PC-9 (cell line): ENCODE measurements around the gene ABHD5. TPM values are rescaled to one million over a fixed set of nuclear protein-coding genes. Genes with fewer than 3 reads are reported as not detected.

Source experiments
- BruUV-seq: library from RNA; stranded (reverse); fragments of 400-500 nt; replicated peaks from 2 replicates; lab custom pipeline; 2021; lab: Mats Ljungman, UMichigan
- CTCF ChIA-PET: fragments of 300-600 bp; sonication (Branson Sonifier 250); formaldehyde crosslinking; loops from one replicate; lab custom pipeline; 2022; ENCODE audit warnings: antibody characterized with exemption; lab: Charles Lee
- POLR2A ChIA-PET: fragments of 300-600 bp; sonication (Branson Sonifier 250); formaldehyde crosslinking; loops from one replicate; lab custom pipeline; 2022; ENCODE audit warnings: antibody characterized with exemption; ENCODE audit not compliant: unreplicated experiment; lab: Charles Lee
- DNase-seq, 2 experiments: peaks; one replicate each; pipeline versions ENCODE4 v3.0.0 to v3.0.0-alpha.2; 2015 to 2022; ENCODE audit warnings: mixed read lengths in 1 of 2
- H2AFZ ChIP-seq: fragments of 200-600 bp; sonication (generic); 2 replicates; pipeline ENCODE4 v1.8.1; 2017; ENCODE audit warnings: antibody characterized with exemption
- H3F3A ChIP-seq: fragments of 200-600 bp; sonication (generic); 2 replicates; pipeline ENCODE4 v1.8.1; 2017; ENCODE audit warnings: antibody characterized with exemption, mild to moderate bottlenecking, low read depth; ENCODE audit not compliant: insufficient read depth
- H3K27ac ChIP-seq: fragments of 200-600 bp; sonication (generic); 2 replicates; pipeline ENCODE4 v1.6.1; 2016; ENCODE audit warnings: mixed run types
- H3K27me3 ChIP-seq: fragments of 200-600 bp; sonication (generic); 2 replicates; pipeline ENCODE4 v1.6.1; 2016; ENCODE audit warnings: low read depth, mixed run types; ENCODE audit not compliant: insufficient read depth
- H3K36me3 ChIP-seq: fragments of 200-600 bp; sonication (generic); 2 replicates; pipeline ENCODE4 v1.6.1; 2016; ENCODE audit warnings: low read depth, mixed run types
- H3K4me1 ChIP-seq: fragments of 200-600 bp; sonication (generic); replicated peaks from 2 replicates; pipeline ENCODE4 v1.6.1; 2016; ENCODE audit warnings: mixed run types; ENCODE audit not compliant: insufficient read depth
- H3K4me2 ChIP-seq: fragments of 200-600 bp; sonication (generic); 2 replicates; pipeline ENCODE4 v1.6.1; 2017; ENCODE audit warnings: mixed run types
- H3K4me3 ChIP-seq: fragments of 200-600 bp; sonication (generic); 2 replicates; pipeline ENCODE4 v1.6.1; 2016; ENCODE audit warnings: mixed run types
- H3K79me2 ChIP-seq: fragments of 200-600 bp; sonication (generic); 2 replicates; pipeline ENCODE4 v1.6.1; 2017; ENCODE audit warnings: low read depth, mixed run types
- H3K9me2 ChIP-seq: fragments of 200-600 bp; sonication (generic); 2 replicates; pipeline ENCODE4 v1.8.1; 2017; ENCODE audit warnings: mild to moderate bottlenecking; ENCODE audit not compliant: insufficient read depth
- H3K9me3 ChIP-seq: fragments of 200-600 bp; sonication (generic); 2 replicates; pipeline ENCODE4 v1.8.1; 2016; ENCODE audit warnings: low read depth; ENCODE audit not compliant: insufficient read depth
- H4K20me1 ChIP-seq: fragments of 200-600 bp; sonication (generic); 2 replicates; pipeline ENCODE4 v1.8.1; 2017; ENCODE audit not compliant: insufficient read depth
- EZH2 ChIP-seq: fragments of 200-600 bp; sonication (generic); IDR thresholded peaks from 2 replicates; pipeline ENCODE4 v1.8.0; 2017; ENCODE audit warnings: antibody characterized with exemption, low read depth
- intact Hi-C: fragments of 100-400 bp; cut with micrococcal nuclease; formaldehyde crosslinking; loops from one replicate; pipeline ENCODE4 v1.10.0; 2022; ENCODE audit not compliant: unreplicated experiment
- total RNA-seq: library from RNA; stranded (reverse); gene quantifications from 2 replicates; pipeline ENCODE4 v1.2.3, GENCODE V29; 2021
- TF ChIP-seq, protein P1 (sequence below): fragments of 200-600 bp; sonication (generic); conservative IDR thresholded peaks from 2 replicates; pipeline ENCODE4 v1.6.1; 2017; ENCODE audit warnings: mixed run types, antibody characterized with exemption, mild to moderate bottlenecking, moderate library complexity

ABHD5 gene
- total RNA-seq, 1 experiment from 2014 or later = 19.9 TPM

GRCh38 chr3:43776101-43776500 lies 85.4 kb downstream of the ABHD5 start:
- H3K4me1 ChIP-seq = peaks cover 30% of the 10 kb centered on the region
- intact Hi-C loops = no loop called here
- H3K36me3 ChIP-seq = no peaks in the 10 kb centered on the region
- H4K20me1 ChIP-seq = no peaks in the 10 kb centered on the region
- H3K9me2 ChIP-seq = no peaks in the 10 kb centered on the region
- H3K4me3 ChIP-seq = no peak overlapping the region
- H3K27me3 ChIP-seq = no peaks in the 10 kb centered on the region
- H3F3A ChIP-seq = peaks cover 4% of the 10 kb centered on the region; the same call in 1 of the 2 replicates
- TF ChIP-seq, protein P1, sequence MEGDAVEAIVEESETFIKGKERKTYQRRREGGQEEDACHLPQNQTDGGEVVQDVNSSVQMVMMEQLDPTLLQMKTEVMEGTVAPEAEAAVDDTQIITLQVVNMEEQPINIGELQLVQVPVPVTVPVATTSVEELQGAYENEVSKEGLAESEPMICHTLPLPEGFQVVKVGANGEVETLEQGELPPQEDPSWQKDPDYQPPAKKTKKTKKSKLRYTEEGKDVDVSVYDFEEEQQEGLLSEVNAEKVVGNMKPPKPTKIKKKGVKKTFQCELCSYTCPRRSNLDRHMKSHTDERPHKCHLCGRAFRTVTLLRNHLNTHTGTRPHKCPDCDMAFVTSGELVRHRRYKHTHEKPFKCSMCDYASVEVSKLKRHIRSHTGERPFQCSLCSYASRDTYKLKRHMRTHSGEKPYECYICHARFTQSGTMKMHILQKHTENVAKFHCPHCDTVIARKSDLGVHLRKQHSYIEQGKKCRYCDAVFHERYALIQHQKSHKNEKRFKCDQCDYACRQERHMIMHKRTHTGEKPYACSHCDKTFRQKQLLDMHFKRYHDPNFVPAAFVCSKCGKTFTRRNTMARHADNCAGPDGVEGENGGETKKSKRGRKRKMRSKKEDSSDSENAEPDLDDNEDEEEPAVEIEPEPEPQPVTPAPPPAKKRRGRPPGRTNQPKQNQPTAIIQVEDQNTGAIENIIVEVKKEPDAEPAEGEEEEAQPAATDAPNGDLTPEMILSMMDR = no peak
- TF ChIP-seq EZH2 = no peak
- BruUV-seq = no TSS peak
- no peaks in the 10 kb centered on the region for H3K79me2 ChIP-seq
- no peak overlapping the region for H3K4me2 ChIP-seq
- ChIA-PET CTCF (interaction anchor here (0.6 kb wide), 1 partner anchor 273 kb away, joined by 3 read pairs; no protein-coding TSS in a partner anchor), POLR2A (no interaction called here)
- H3K9me3 ChIP-seq = no peaks in the 10 kb centered on the region
- DNase-seq = no peak
- H2AFZ ChIP-seq = no peak overlapping the region
- H3K27ac ChIP-seq = no peak overlapping the region

GRCh38 chr3:43779850-43780249 lies 89.1 kb downstream of the ABHD5 start:
- Histone ChIP-seq H2AFZ (no peak overlapping the region), H3K79me2 (no peaks in the 10 kb centered on the region), H3K27me3 (no peaks in the 10 kb centered on the region), H4K20me1 (no peaks in the 10 kb centered on the region), H3K9me2 (no peaks in the 10 kb centered on the region), H3K4me3 (no peak overlapping the region), H3F3A (no peaks in the 10 kb centered on the region), H3K9me3 (no peaks in the 10 kb centered on the region), H3K36me3 (no peaks in the 10 kb centered on the region), H3K27ac (no peak overlapping the region), H3K4me1 (no peaks in the 10 kb centered on the region), H3K4me2 (no peak overlapping the region)
- BruUV-seq = no TSS peak
- TF ChIP-seq, protein P1 = no peak
- no peak for TF ChIP-seq EZH2
- ChIA-PET CTCF (no interaction called here), POLR2A (no interaction called here)
- intact Hi-C loops = no loop called here
- no peak for DNase-seq

DNA sequence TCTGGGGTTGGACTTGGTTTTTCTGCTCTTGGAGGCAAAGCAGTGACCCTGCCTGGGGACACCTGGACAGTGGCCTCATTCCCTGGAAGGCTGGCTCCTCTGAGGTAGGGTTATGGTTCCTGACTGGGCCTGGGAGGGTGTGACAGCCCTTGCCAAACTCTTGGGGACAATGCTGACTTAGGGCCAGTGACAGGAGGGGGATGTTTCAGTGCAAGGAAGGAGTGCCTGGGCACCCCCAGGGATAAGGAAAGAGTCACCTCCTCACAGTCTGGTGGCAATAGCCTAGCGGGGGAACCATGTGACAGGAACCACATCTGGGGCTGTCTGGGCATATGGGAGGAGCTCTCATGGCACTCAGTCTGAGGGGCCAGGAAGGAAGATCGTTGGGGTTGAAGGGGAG lies 91.8 kb downstream of the ABHD5 start:
- no peak for DNase-seq
- H3K4me3 ChIP-seq = no peak overlapping the region
- intact Hi-C loops = no loop called here
- no TSS peak for BruUV-seq
- H3K27me3 ChIP-seq = no peaks in the 10 kb centered on the region
- H3K79me2 ChIP-seq = no peaks in the 10 kb centered on the region
- POLR2A ChIA-PET = no interaction called here
- no peaks in the 10 kb centered on the region for H4K20me1 ChIP-seq
- H3K9me3 ChIP-seq = no peaks in the 10 kb centered on the region
- no peaks in the 10 kb centered on the region for H3K36me3 ChIP-seq
- no peaks in the 10 kb centered on the region for H3F3A ChIP-seq
- H2AFZ ChIP-seq = no peak overlapping the region
- CTCF ChIA-PET = no interaction called here
- H3K9me2 ChIP-seq = no peaks in the 10 kb centered on the region
- no peaks in the 10 kb centered on the region for H3K4me1 ChIP-seq
- no peak for TF ChIP-seq EZH2
- TF ChIP-seq, protein P1 = no peak
- H3K4me2 ChIP-seq = no peak overlapping the region
- H3K27ac ChIP-seq = no peak overlapping the region

Other genes starting within 250 kb of the ABHD5 start
- 30.7 and 32.6 TPM in 2 replicates for gene ANO10, start 68.9 kb upstream of the ABHD5 start, total RNA-seq